ENCODE measurements around the gene MMP14. TPM values are rescaled to one million over a fixed set of nuclear protein-coding genes. Genes with fewer than 3 reads are reported as not detected.
A peak's percentile ranks its signal among the peaks of the same experiment; 100 is the strongest.

Gene MMP14
- total and polyA plus RNA-seq, 2 of the 8 experiments (the other 6 are each of a cell fraction or from before 2014, with no cell fraction given): 58.2 to 86.8 TPM

DNA sequence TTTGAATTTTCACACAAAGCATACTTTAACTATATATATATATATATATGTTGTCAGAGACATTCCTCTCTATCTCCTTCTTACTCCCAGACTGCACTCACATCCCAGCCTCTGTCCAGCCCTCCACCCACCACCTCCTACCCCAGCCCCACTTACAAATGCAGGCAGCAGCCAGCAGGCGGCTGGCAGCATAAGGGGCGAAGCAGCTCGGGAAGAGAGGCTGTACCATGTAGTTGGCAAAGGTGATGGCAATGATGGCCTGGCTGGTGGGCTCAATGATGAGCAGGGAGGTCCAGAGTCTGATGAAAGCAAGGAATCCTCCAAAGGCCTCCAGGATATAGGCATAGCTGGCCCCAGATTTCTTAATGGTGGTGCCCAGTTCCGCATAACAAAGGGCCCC, 23.6 kb upstream of the MMP14 start:
- POLR2A ChIA-PET (ENCODE audit: partially characterized antibody): interaction anchor here (0.8 to 2.7 kb wide), 6 partner anchors 10 to 35 kb away, joined by 3 to 20 read pairs (median 4); no protein-coding TSS in a partner anchor
- TF ChIP-seq, protein P1, sequence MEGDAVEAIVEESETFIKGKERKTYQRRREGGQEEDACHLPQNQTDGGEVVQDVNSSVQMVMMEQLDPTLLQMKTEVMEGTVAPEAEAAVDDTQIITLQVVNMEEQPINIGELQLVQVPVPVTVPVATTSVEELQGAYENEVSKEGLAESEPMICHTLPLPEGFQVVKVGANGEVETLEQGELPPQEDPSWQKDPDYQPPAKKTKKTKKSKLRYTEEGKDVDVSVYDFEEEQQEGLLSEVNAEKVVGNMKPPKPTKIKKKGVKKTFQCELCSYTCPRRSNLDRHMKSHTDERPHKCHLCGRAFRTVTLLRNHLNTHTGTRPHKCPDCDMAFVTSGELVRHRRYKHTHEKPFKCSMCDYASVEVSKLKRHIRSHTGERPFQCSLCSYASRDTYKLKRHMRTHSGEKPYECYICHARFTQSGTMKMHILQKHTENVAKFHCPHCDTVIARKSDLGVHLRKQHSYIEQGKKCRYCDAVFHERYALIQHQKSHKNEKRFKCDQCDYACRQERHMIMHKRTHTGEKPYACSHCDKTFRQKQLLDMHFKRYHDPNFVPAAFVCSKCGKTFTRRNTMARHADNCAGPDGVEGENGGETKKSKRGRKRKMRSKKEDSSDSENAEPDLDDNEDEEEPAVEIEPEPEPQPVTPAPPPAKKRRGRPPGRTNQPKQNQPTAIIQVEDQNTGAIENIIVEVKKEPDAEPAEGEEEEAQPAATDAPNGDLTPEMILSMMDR (IDR thresholded peaks at IDR 0.05; ENCODE audit: control extremely low read depth in 1 of 3, insufficient read depth in 1 of 3, low read depth in 1 of 3, low read length in 3 of 3): peak; percentile 47 to 64 (median 55)
- TF ChIP-seq SIN3A (conservative IDR thresholded peaks at IDR 0.05 in 1 of 2, IDR thresholded peaks at IDR 0.05 in 1 of 2; ENCODE audit: low read depth in 1 of 2, low read length in 2 of 2): no peak
- no peak for TF ChIP-seq GABPA (IDR thresholded peaks at IDR 0.05; ENCODE audit: borderline replicate concordance, insufficient read depth, low read length)
- TF ChIP-seq POU5F1 (IDR thresholded peaks at IDR 0.05; ENCODE audit: low read depth, low read length): no peak
- TF ChIP-seq RAD21 (IDR thresholded peaks at IDR 0.05 in 1 of 2, conservative IDR thresholded peaks at IDR 0.05 in 1 of 2; ENCODE audit: low read depth in 2 of 2, low read length in 2 of 2): peak; percentile 27 to 31; a peak in 2 of 4 replicates
- TF ChIP-seq RFX5 (IDR thresholded peaks at IDR 0.05; ENCODE audit: borderline replicate concordance, low read depth, low read length): no peak
- TF ChIP-seq, protein P2, sequence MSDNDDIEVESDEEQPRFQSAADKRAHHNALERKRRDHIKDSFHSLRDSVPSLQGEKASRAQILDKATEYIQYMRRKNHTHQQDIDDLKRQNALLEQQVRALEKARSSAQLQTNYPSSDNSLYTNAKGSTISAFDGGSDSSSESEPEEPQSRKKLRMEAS (IDR thresholded peaks at IDR 0.05): no peak
- TF ChIP-seq SRF (IDR thresholded peaks at IDR 0.05; ENCODE audit: low read depth, low read length): no peak
- TF ChIP-seq JUND (IDR thresholded peaks at IDR 0.05; ENCODE audit: low read length): no peak
- no peak for TF ChIP-seq RBBP5 (IDR thresholded peaks at IDR 0.05; ENCODE audit: borderline replicate concordance, low read depth, low read length)

More for the DNA sequence above, 23.6 kb upstream of the MMP14 start:
- Histone ChIP-seq H3K4me3 (ENCODE audit: extremely low read depth in 1 of 4, insufficient read depth in 2 of 4, low read depth in 3 of 4, low read length in 4 of 4) (no peak overlapping the region), H3K18ac (ENCODE audit: extremely low read depth, low read length) (no peak overlapping the region), H3K56ac (replicated peaks; ENCODE audit: insufficient read length, low read depth, low read length) (peak overlapping the region; percentile 42), H2BK120ac (replicated peaks; ENCODE audit: low read depth, low read length) (no peak overlapping the region), H2BK12ac (ENCODE audit: low read depth, low read length) (no peak overlapping the region), H2BK15ac (ENCODE audit: low read length) (no peak overlapping the region), H2BK5ac (ENCODE audit: low read depth, low read length) (no peak overlapping the region; the same call in 1 of the 2 replicates), H3K79me2 (ENCODE audit: control insufficient read depth in 1 of 2, insufficient read depth in 2 of 2, low read length in 2 of 2) (no peaks in the 10 kb centered on the region), H4K91ac (replicated peaks; ENCODE audit: insufficient read length, low read length) (no peak overlapping the region), H3K9me3 (ENCODE audit: insufficient read depth in 2 of 2, low read depth in 1 of 2, low read length in 1 of 2) (no peaks in the 10 kb centered on the region), H3K4ac (replicated peaks; ENCODE audit: insufficient read length, low read depth, low read length) (no peak overlapping the region), H3K27me3 (replicated peaks in 1 of 4; ENCODE audit: control insufficient read depth in 3 of 4, extremely low read depth in 1 of 4, insufficient read depth in 3 of 4, low read length in 3 of 4) (no peaks in the 10 kb centered on the region), H2BK20ac (ENCODE audit: low read length) (no peak overlapping the region), H4K5ac (ENCODE audit: insufficient read length, low read depth, low read length) (no peak overlapping the region), H4K20me1 (replicated peaks in 1 of 2; ENCODE audit: control insufficient read depth in 1 of 2, insufficient read depth in 2 of 2, low read length in 2 of 2) (no peaks in the 10 kb centered on the region), H3K9ac (replicated peaks in 1 of 4; ENCODE audit: extremely low read depth in 1 of 4, low read depth in 3 of 4, low read length in 3 of 4) (no peak overlapping the region), H4K8ac (ENCODE audit: extremely low read depth, insufficient read depth, low read length) (no peak overlapping the region), H2AK5ac (ENCODE audit: low read depth, low read length) (no peak overlapping the region), H3K36me3 (ENCODE audit: control insufficient read depth in 2 of 4, insufficient read depth in 4 of 4, low read length in 3 of 4) (no peaks in the 10 kb centered on the region), H3K14ac (ENCODE audit: insufficient read length) (no peak overlapping the region), H3K27ac (ENCODE audit: low read depth, low read length) (no peak overlapping the region), H3K4me1 (replicated peaks in 1 of 4; ENCODE audit: control insufficient read depth in 3 of 4, insufficient read depth in 4 of 4, low read length in 3 of 4) (peaks cover 5 to 16% (median 11%) of the 10 kb centered on the region in 4 experiments), H3K23ac (ENCODE audit: insufficient read length) (no peak overlapping the region), H2AFZ (ENCODE audit: low read length) (0 out of 2 replicates have a peak overlapping the region, but pooled peaks have one; percentile 29), H3K4me2 (ENCODE audit: insufficient read depth in 1 of 2, low read depth in 2 of 2, low read length in 2 of 2) (peak overlapping the region in 1 of 2 experiments; percentile 38; a peak in 2 of 4 replicates), H3K79me1 (ENCODE audit: low read depth, low read length) (no peaks in the 10 kb centered on the region), H3K23me2 (ENCODE audit: low read depth, low read length) (no peaks in the 10 kb centered on the region; the same call in 1 of the 2 replicates)
- DNase-seq (ENCODE audit: low read depth in 1 of 2, low spot score in 2 of 2) (peak in 1 of 2 experiments; percentile 58), FAIRE-seq (no peak)
- CTCF ChIA-PET (ENCODE audit: partially characterized antibody): interaction anchor here (0.6 to 53.1 kb wide), 19 partner anchors 9 to 1446 kb away, joined by 3 to 1562 read pairs (median 4); partner anchors contain the start of genes LRP10, MMP14, OXA1L and REM2
- 77% methylated on average over 4 of the region's 4 CpGs; no CpG with 5 or more reads in 1 of the 2 experiments for WGBS, 2 experiments (ENCODE audit: extremely low coverage in 1 of 2, insufficient coverage in 1 of 2, insufficient read length in 1 of 2, insufficient replicate concordance in 2 of 2, low coverage in 1 of 2, low lambda C conversion rate in 2 of 2, missing lambda C conversion rate in 1 of 2)

Measured in H1 (cell line).